ENCODE data around the gene TFCP2L1.

Gene TFCP2L1

GRCh38 chr2:121191191-121192170 lies 93.5 kb downstream of the TFCP2L1 start:
- DNase-seq (ENCODE audit: low read depth) = no peak
- Histone ChIP-seq H3K4me3 (ENCODE audit: low read length) (no peak overlapping the region), H3K9ac (ENCODE audit: low read length) (no peak overlapping the region), H3K9me3 (ENCODE audit: control insufficient read depth, low read length) (no peaks in the 10 kb centered on the region), H3K36me3 (ENCODE audit: control insufficient read depth, insufficient read depth, low read length, severe bottlenecking) (no peaks in the 10 kb centered on the region), H3K4me1 (ENCODE audit: control insufficient read depth, insufficient read depth, low read length) (peaks cover 18% of the 10 kb centered on the region), H3K27me3 (replicated peaks; ENCODE audit: control insufficient read depth, insufficient read depth, low read length) (peaks cover 11% of the 10 kb centered on the region)

GRCh38 chr2:121189661-121190381 lies 95.2 kb downstream of the TFCP2L1 start:
- DNase-seq (ENCODE audit: low read depth) = no peak
- Histone ChIP-seq H3K9me3 (ENCODE audit: control insufficient read depth, low read length) (no peaks in the 10 kb centered on the region), H3K4me3 (ENCODE audit: low read length) (no peak overlapping the region), H3K36me3 (ENCODE audit: control insufficient read depth, insufficient read depth, low read length, severe bottlenecking) (no peaks in the 10 kb centered on the region), H3K27me3 (replicated peaks; ENCODE audit: control insufficient read depth, insufficient read depth, low read length) (peaks cover 11% of the 10 kb centered on the region), H3K4me1 (ENCODE audit: control insufficient read depth, insufficient read depth, low read length) (peaks cover 11% of the 10 kb centered on the region), H3K9ac (ENCODE audit: low read length) (no peak overlapping the region)

- no peaks in the 10 kb centered on the region for H3K9me3 ChIP-seq (ENCODE audit: control insufficient read depth, low read length)
- no peak overlapping the region for H3K9ac ChIP-seq (ENCODE audit: low read length)
- DNase-seq (ENCODE audit: low read depth) = peak; percentile 14
- H3K27me3 ChIP-seq (replicated peaks; ENCODE audit: control insufficient read depth, insufficient read depth, low read length) = peaks cover 7% of the 10 kb centered on the region
- H3K36me3 ChIP-seq (ENCODE audit: control insufficient read depth, insufficient read depth, low read length, severe bottlenecking) = no peaks in the 10 kb centered on the region
- peaks cover 11% of the 10 kb centered on the region for H3K4me1 ChIP-seq (ENCODE audit: control insufficient read depth, insufficient read depth, low read length)
- no peak overlapping the region for H3K4me3 ChIP-seq (ENCODE audit: low read length)
These were observed 96.0 kb downstream of the TFCP2L1 start for GRCh38 chr2:121189011-121189410.

- no peak for DNase-seq (ENCODE audit: low read depth)
- Histone ChIP-seq H3K27me3 (replicated peaks; ENCODE audit: control insufficient read depth, insufficient read depth, low read length) (peaks cover 11% of the 10 kb centered on the region), H3K4me3 (ENCODE audit: low read length) (no peak overlapping the region), H3K4me1 (ENCODE audit: control insufficient read depth, insufficient read depth, low read length) (peaks cover 11% of the 10 kb centered on the region), H3K9me3 (ENCODE audit: control insufficient read depth, low read length) (no peaks in the 10 kb centered on the region), H3K36me3 (ENCODE audit: control insufficient read depth, insufficient read depth, low read length, severe bottlenecking) (no peaks in the 10 kb centered on the region), H3K9ac (ENCODE audit: low read length) (no peak overlapping the region)
These were observed 97.0 kb downstream of the TFCP2L1 start for GRCh38 chr2:121187982-121188411.

- Histone ChIP-seq H3K27me3 (replicated peaks; ENCODE audit: control insufficient read depth, insufficient read depth, low read length) (peaks cover 13% of the 10 kb centered on the region), H3K4me1 (ENCODE audit: control insufficient read depth, insufficient read depth, low read length) (peaks cover 11% of the 10 kb centered on the region), H3K36me3 (ENCODE audit: control insufficient read depth, insufficient read depth, low read length, severe bottlenecking) (no peaks in the 10 kb centered on the region), H3K4me3 (ENCODE audit: low read length) (no peak overlapping the region), H3K9ac (ENCODE audit: low read length) (no peak overlapping the region), H3K9me3 (ENCODE audit: control insufficient read depth, low read length) (no peaks in the 10 kb centered on the region)
- DNase-seq (ENCODE audit: low read depth) = no peak
These were observed 97.5 kb downstream of the TFCP2L1 start for GRCh38 chr2:121187351-121187981.

DNA sequence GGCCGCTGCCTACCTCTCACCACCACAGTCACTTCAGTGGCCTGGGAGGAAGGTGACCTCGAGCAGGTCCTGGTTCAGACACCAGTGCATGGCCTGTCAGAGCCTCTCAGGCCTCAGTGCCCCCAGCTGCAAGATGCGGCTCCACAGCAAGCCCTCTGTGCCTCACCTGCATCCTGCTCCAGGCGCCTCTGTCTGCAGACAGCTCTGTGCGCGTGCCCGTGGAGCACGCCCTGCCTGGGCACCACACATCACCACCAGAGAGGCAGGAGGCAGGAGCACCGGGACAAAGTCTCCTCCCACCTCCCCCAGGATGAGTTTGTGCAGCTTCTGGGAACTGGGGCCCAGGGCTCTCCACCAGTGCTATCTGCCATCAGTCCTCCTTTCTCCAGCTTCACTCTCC lies 98.7 kb downstream of the TFCP2L1 start:
- DNase-seq (ENCODE audit: low read depth) = no peak
- peaks cover 11% of the 10 kb centered on the region for H3K4me1 ChIP-seq (ENCODE audit: control insufficient read depth, insufficient read depth, low read length)
- no peak overlapping the region for H3K4me3 ChIP-seq (ENCODE audit: low read length)
- peaks cover 13% of the 10 kb centered on the region for H3K27me3 ChIP-seq (replicated peaks; ENCODE audit: control insufficient read depth, insufficient read depth, low read length)
- H3K9ac ChIP-seq (ENCODE audit: low read length) = no peak overlapping the region
- H3K9me3 ChIP-seq (ENCODE audit: control insufficient read depth, low read length) = no peaks in the 10 kb centered on the region
- H3K36me3 ChIP-seq (ENCODE audit: control insufficient read depth, insufficient read depth, low read length, severe bottlenecking) = no peaks in the 10 kb centered on the region

GRCh38 chr2:121185571-121186074 lies 99.4 kb downstream of the TFCP2L1 start:
- Histone ChIP-seq H3K9me3 (ENCODE audit: control insufficient read depth, low read length) (no peaks in the 10 kb centered on the region), H3K27me3 (replicated peaks; ENCODE audit: control insufficient read depth, insufficient read depth, low read length) (peaks cover 13% of the 10 kb centered on the region), H3K9ac (ENCODE audit: low read length) (no peak overlapping the region), H3K4me1 (ENCODE audit: control insufficient read depth, insufficient read depth, low read length) (peaks cover 11% of the 10 kb centered on the region), H3K4me3 (ENCODE audit: low read length) (no peak overlapping the region), H3K36me3 (ENCODE audit: control insufficient read depth, insufficient read depth, low read length, severe bottlenecking) (no peaks in the 10 kb centered on the region)
- DNase-seq (ENCODE audit: low read depth) = peak; percentile 10

GRCh38 chr2:121185111-121185510 lies 99.9 kb downstream of the TFCP2L1 start:
- H3K9me3 ChIP-seq (ENCODE audit: control insufficient read depth, low read length) = no peaks in the 10 kb centered on the region
- no peak overlapping the region for H3K9ac ChIP-seq (ENCODE audit: low read length)
- no peaks in the 10 kb centered on the region for H3K36me3 ChIP-seq (ENCODE audit: control insufficient read depth, insufficient read depth, low read length, severe bottlenecking)
- no peak overlapping the region for H3K4me3 ChIP-seq (ENCODE audit: low read length)
- H3K4me1 ChIP-seq (ENCODE audit: control insufficient read depth, insufficient read depth, low read length) = peaks cover 11% of the 10 kb centered on the region
- H3K27me3 ChIP-seq (replicated peaks; ENCODE audit: control insufficient read depth, insufficient read depth, low read length) = peaks cover 13% of the 10 kb centered on the region
- DNase-seq (ENCODE audit: low read depth) = no peak

DNA sequence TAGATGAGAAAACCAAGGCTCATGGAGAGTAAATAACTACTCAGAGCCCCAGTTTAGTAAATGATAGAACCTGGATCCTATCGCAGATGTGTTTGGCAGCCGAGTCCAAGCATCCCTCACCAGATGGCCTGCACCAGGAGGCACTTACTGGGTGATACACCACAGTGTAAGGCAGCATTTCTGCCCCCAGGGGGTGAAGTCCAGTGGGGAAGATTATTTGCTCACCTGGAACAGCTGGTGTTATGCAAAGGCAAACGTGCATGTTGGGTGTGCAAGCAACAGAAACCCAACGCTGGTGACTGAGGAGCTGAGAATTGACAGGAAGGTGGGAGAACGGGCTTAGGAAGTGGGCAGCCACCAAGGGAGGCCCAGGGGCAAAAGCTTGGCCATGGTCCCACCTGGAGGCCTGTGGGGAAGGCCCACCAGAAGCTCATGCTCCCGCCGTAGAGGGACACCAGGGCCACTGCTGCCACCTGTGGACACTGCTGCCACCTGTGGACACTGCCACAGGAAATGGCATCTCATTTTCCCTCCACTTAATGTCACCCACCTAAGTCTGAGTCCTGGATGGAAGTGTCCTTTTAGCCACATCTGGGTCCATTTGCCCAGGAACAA lies 100.6 kb downstream of the TFCP2L1 start:
- Histone ChIP-seq H3K4me3 (ENCODE audit: low read length) (no peak overlapping the region), H3K36me3 (ENCODE audit: control insufficient read depth, insufficient read depth, low read length, severe bottlenecking) (no peaks in the 10 kb centered on the region), H3K4me1 (ENCODE audit: control insufficient read depth, insufficient read depth, low read length) (peaks cover 11% of the 10 kb centered on the region), H3K9me3 (ENCODE audit: control insufficient read depth, low read length) (no peaks in the 10 kb centered on the region), H3K27me3 (replicated peaks; ENCODE audit: control insufficient read depth, insufficient read depth, low read length) (peaks cover 13% of the 10 kb centered on the region), H3K9ac (ENCODE audit: low read length) (no peak overlapping the region)
- no peak for DNase-seq (ENCODE audit: low read depth)

DNA sequence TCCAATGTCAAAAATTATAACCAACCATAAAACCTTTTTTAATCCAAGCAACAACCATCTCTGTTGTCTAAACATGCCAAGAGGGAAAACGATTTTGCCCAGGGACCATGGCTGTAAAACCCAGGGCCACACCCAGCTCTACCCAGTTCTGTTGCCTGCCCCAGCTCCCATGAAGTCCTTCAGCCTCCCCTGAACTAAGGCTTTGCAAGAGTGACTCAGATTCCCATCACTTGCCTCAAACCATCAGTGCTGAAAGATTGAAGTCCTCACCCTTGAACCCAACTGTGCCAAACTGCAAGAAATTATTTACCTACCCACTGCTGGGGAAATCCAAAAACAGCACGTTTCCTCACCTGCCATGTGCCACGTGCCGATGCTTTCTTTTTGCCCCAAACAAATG lies 102.5 kb downstream of the TFCP2L1 start:
- DNase-seq (ENCODE audit: low read depth) = no peak
- no peaks in the 10 kb centered on the region for H3K4me1 ChIP-seq (ENCODE audit: control insufficient read depth, insufficient read depth, low read length)
- H3K9me3 ChIP-seq (ENCODE audit: control insufficient read depth, low read length) = no peaks in the 10 kb centered on the region
- H3K27me3 ChIP-seq (replicated peaks; ENCODE audit: control insufficient read depth, insufficient read depth, low read length) = peaks cover 27% of the 10 kb centered on the region
- H3K4me3 ChIP-seq (ENCODE audit: low read length) = no peak overlapping the region
- H3K9ac ChIP-seq (ENCODE audit: low read length) = no peak overlapping the region
- no peaks in the 10 kb centered on the region for H3K36me3 ChIP-seq (ENCODE audit: control insufficient read depth, insufficient read depth, low read length, severe bottlenecking)

All from adipocyte (in vitro differentiated cells).